Endothelial cell of umbilical vein (primary cell): Measurements from ENCODE around the gene FAM161A. TPM values are rescaled to one million over a fixed set of nuclear protein-coding genes. Genes with fewer than 3 reads are reported as not detected.
A peak's percentile ranks its signal among the peaks of the same experiment; 100 is the strongest.

Experiments used
- BruUV-seq: library from RNA; stranded (reverse); fragments of 400-500 nt; replicated peaks from 2 replicates; lab custom pipeline; 2021; lab: Mats Ljungman, UMichigan
- CTCF ChIA-PET: fragments of 300-600, 350-600 bp; sonication (Branson Sonifier 250); formaldehyde crosslinking; loops from one replicate; lab custom pipeline; 2021; ENCODE audit warnings: antibody characterized with exemption, inconsistent platforms; lab: Charles Lee
- POLR2A ChIA-PET: fragments of 300-600, 350-600 bp; sonication (Branson Sonifier 250); formaldehyde crosslinking; loops from one replicate; lab custom pipeline; 2021; ENCODE audit warnings: antibody characterized with exemption, inconsistent platforms; lab: Charles Lee
- DNase-seq: peaks from one replicate; pipeline ENCODE4 v3.0.0-alpha.2; 2011; ENCODE audit warnings: low read depth, low spot score
- FAIRE-seq: peaks from 2 replicates; lab custom pipeline; 2011; peaks lifted over from hg19 to GRCh38; lab: Jason Lieb, UNC
- H2AFZ ChIP-seq: 2 replicates; pipeline ENCODE4 v1.6.0; 2012; ENCODE audit warnings: low read depth, low read length, control low read depth, inconsistent platforms
- H3K27ac ChIP-seq: 2 replicates; pipeline ENCODE4 v1.5.1; 2011; ENCODE audit warnings: low read depth, mild to moderate bottlenecking, control low read depth, low read length, moderate library complexity; ENCODE audit not compliant: insufficient read depth
- H3K27me3 ChIP-seq, 2 experiments: 2 replicates each; pipeline versions ENCODE4 v1.6.0 to v1.6.1; 2011; ENCODE audit warnings: low read length in 2 of 2, mixed read lengths in 1 of 2; ENCODE audit not compliant: control insufficient read depth in 2 of 2, insufficient read depth in 2 of 2
- H3K36me3 ChIP-seq, 2 experiments: 2 replicates in 1 of 2; 3 replicates in 1 of 2; pipeline ENCODE4 v1.5.1; 2011; ENCODE audit warnings: low read length in 2 of 2, mild to moderate bottlenecking in 1 of 2, moderate library complexity in 1 of 2; ENCODE audit not compliant: control insufficient read depth in 2 of 2, insufficient read depth in 2 of 2; ENCODE audit errors: extremely low read depth in 1 of 2
- H3K4me1 ChIP-seq: 3 replicates; pipeline ENCODE4 v1.5.1; 2011; ENCODE audit warnings: mild to moderate bottlenecking, low read length; ENCODE audit not compliant: control insufficient read depth, insufficient read depth; ENCODE audit errors: extremely low read depth
- H3K4me2 ChIP-seq: 2 replicates; pipeline ENCODE4 v1.6.1; 2011; ENCODE audit warnings: low read length, control low read depth, mixed read lengths; ENCODE audit not compliant: insufficient read depth
- H3K4me3 ChIP-seq, 3 experiments: fragments of 200-600 bp in 1 of 3; sonication (generic), shearing (Covaris generic) in 1 of 3; replicated peaks in 1 of 3; 2 replicates each; pipeline ENCODE4 v1.5.1; 2011 to 2016; ENCODE audit warnings: control low read depth in 3 of 3, low read length in 3 of 3, mild to moderate bottlenecking in 2 of 3, inconsistent platforms in 1 of 3, low read depth in 1 of 3, moderate library complexity in 1 of 3; ENCODE audit not compliant: insufficient read depth in 1 of 3
- H3K79me2 ChIP-seq: 2 replicates; pipeline ENCODE4 v1.6.0; 2012; ENCODE audit warnings: low read length, inconsistent platforms; ENCODE audit not compliant: control insufficient read depth, insufficient read depth
- H3K9ac ChIP-seq: replicated peaks from 2 replicates; pipeline ENCODE3; 2011; ENCODE audit warnings: low read length, control low read depth; ENCODE audit not compliant: insufficient read depth; ENCODE audit errors: extremely low read depth
- H3K9me1 ChIP-seq: replicated peaks from 3 replicates; pipeline ENCODE4 v1.6.0; 2011; ENCODE audit warnings: mild to moderate bottlenecking, low read length; ENCODE audit not compliant: control insufficient read depth, insufficient read depth; ENCODE audit errors: extremely low read depth
- H3K9me3 ChIP-seq: replicated peaks from 2 replicates; pipeline ENCODE4 v1.5.1; 2012; ENCODE audit warnings: low read length, inconsistent platforms; ENCODE audit not compliant: control insufficient read depth, insufficient read depth
- H4K20me1 ChIP-seq: replicated peaks from 2 replicates; pipeline ENCODE3; 2011; ENCODE audit warnings: mild to moderate bottlenecking, low read length; ENCODE audit not compliant: control insufficient read depth, insufficient read depth; ENCODE audit errors: extremely low read depth
- EZH2 ChIP-seq: IDR thresholded peaks from 2 replicates; pipeline ENCODE4 v1.6.1; 2012; ENCODE audit warnings: borderline replicate concordance, low read depth, mild to moderate bottlenecking, moderate library complexity, low read length, inconsistent platforms; ENCODE audit not compliant: severe bottlenecking
- GATA2 ChIP-seq: IDR thresholded peaks from 2 replicates; pipeline ENCODE4 v1.7.0; 2011; ENCODE audit warnings: low read depth, mild to moderate bottlenecking, moderate library complexity, mixed read lengths, low read length; ENCODE audit not compliant: insufficient read length, insufficient read depth
- MYC ChIP-seq: IDR thresholded peaks from one replicate; pipeline ENCODE4 v1.6.1; 2011; ENCODE audit warnings: mild to moderate bottlenecking, low read depth, low read length
- POLR2A ChIP-seq: IDR thresholded peaks from 2 replicates; pipeline ENCODE4 v1.6.1; 2012; ENCODE audit warnings: low read depth, mild to moderate bottlenecking, control low read depth, low read length
- dilution Hi-C: fragments of 300-500 bp; cut with MboI; formaldehyde crosslinking; loops from one replicate; pipeline ENCODE4 v1.15.0; 2019; ENCODE audit warnings: low sequenced_read_pairs; ENCODE audit not compliant: extremely low pct_ligation_motif_present
- intact Hi-C: fragments of 100-400 bp; cut with micrococcal nuclease; formaldehyde crosslinking; loops from one replicate; pipeline ENCODE4 v1.10.0; 2022
- polyA plus RNA-seq, 4 experiments: library from polyadenylated mRNA; depleted of rRNA in 3 of 4; stranded (reverse) in 3 of 4; unstranded in 1 of 4; fragments of >200 nt; gene quantifications; 2 replicates each; pipeline versions ENCODE4 v1.2.1 to v1.2.3, GENCODE V29; 2011 to 2012; ENCODE audit warnings: missing spikeins in 1 of 4
- total RNA-seq: library from RNA; stranded (reverse); gene quantifications from 2 replicates; pipeline ENCODE4 v1.2.3, GENCODE V29; 2021
- TF ChIP-seq, protein P1 (sequence below), 2 donors: IDR thresholded peaks; 1 replicate in 1 of 2; 2 replicates in 1 of 2; pipeline ENCODE4 v1.5.1; 2011; ENCODE audit warnings: low read length in 2 of 2, mild to moderate bottlenecking in 2 of 2, moderate library complexity in 2 of 2, control low read depth in 1 of 2, inconsistent platforms in 1 of 2, low read depth in 1 of 2; ENCODE audit not compliant: insufficient read depth in 1 of 2; ENCODE audit errors: extremely low read depth in 1 of 2

FAM161A gene
- total and polyA plus RNA-seq, 2 donors (not counting 3 experiments of a cell fraction or from before 2014, with no cell fraction given) = 0.81 to 6.1 TPM

DNA sequence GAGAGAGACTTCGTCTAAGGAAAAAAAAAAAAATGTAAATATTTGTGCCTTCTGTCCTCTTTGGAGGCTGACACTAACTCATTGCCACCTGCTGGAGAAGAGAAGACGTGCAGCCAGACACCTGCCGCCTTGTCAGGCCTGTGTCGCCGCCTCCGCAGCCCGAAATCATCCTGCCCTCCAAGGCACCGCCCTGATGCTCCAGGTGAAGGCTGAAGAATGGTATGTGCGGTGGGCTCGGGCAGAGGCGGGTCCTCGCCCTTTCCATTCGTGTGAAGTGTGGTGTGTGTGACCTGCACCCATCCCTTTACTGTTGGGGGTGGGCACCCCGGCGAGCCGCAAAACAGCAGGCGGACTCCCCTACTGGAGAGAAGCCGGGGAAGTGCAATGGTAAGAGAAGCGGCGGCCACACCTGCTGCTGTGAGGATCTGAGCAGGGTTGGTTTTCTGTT is 60.4 kb downstream of the FAM161A start:
- Histone ChIP-seq H2AFZ (peak overlapping the region; percentile 47), H3K27me3 (peaks cover 2 to 4% of the 10 kb centered on the region in 2 experiments), H3K9me3 (no peaks in the 10 kb centered on the region), H4K20me1 (no peaks in the 10 kb centered on the region), H3K4me2 (peak overlapping the region; percentile 9), H3K27ac (no peak overlapping the region), H3K79me2 (no peaks in the 10 kb centered on the region), H3K9me1 (no peaks in the 10 kb centered on the region), H3K4me3 (no peak overlapping the region), H3K9ac (no peak overlapping the region), H3K36me3 (no peaks in the 10 kb centered on the region), H3K4me1 (no peaks in the 10 kb centered on the region)
- BruUV-seq = no TSS peak
- dilution Hi-C loops = no loop called here
- TF ChIP-seq POLR2A (no peak), MYC (no peak), EZH2 (no peak), GATA2 (no peak)
- TF ChIP-seq, protein P1, sequence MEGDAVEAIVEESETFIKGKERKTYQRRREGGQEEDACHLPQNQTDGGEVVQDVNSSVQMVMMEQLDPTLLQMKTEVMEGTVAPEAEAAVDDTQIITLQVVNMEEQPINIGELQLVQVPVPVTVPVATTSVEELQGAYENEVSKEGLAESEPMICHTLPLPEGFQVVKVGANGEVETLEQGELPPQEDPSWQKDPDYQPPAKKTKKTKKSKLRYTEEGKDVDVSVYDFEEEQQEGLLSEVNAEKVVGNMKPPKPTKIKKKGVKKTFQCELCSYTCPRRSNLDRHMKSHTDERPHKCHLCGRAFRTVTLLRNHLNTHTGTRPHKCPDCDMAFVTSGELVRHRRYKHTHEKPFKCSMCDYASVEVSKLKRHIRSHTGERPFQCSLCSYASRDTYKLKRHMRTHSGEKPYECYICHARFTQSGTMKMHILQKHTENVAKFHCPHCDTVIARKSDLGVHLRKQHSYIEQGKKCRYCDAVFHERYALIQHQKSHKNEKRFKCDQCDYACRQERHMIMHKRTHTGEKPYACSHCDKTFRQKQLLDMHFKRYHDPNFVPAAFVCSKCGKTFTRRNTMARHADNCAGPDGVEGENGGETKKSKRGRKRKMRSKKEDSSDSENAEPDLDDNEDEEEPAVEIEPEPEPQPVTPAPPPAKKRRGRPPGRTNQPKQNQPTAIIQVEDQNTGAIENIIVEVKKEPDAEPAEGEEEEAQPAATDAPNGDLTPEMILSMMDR (IDR thresholded peaks at IDR 0.05; ENCODE audit: extremely low read depth in 1 of 2, insufficient read depth in 1 of 2, low read depth in 1 of 2, low read length in 2 of 2) = peak; percentile 44 to 68
- FAIRE-seq (peak; percentile 55), DNase-seq (peak; percentile 53)
- POLR2A ChIA-PET = no interaction called here
- CTCF ChIA-PET = interaction anchor here (1.0 to 2.2 kb wide), 4 partner anchors 8 to 658 kb away, joined by 3 to 18 read pairs (median 4); no protein-coding TSS in a partner anchor
- intact Hi-C loops = loop anchor here (5.0 to 10.0 kb wide), 2 partner anchors 99 to 656 kb away; no protein-coding TSS in a partner anchor
